ENCODE measurements around the gene CARD9. TPM values are rescaled to one million over a fixed set of nuclear protein-coding genes. Genes with fewer than 3 reads are reported as not detected.

Gene CARD9
- total RNA-seq, 1 donor, result 14.7 TPM

GRCh38 chr9:136387217-136387616, 13.7 kb upstream of the CARD9 start:
- no peak for TF ChIP-seq CTCF (IDR thresholded peaks at IDR 0.05; ENCODE audit: insufficient read depth, low read depth, low read length)
- DNase-seq (ENCODE audit: low read depth), result no peak
- no peak overlapping the region for H3K4me3 ChIP-seq (ENCODE audit: low read depth, low read length)

GRCh38 chr9:136386018-136386417, 12.5 kb upstream of the CARD9 start:
- no peak overlapping the region for H3K4me3 ChIP-seq (ENCODE audit: low read depth, low read length)
- DNase-seq (ENCODE audit: low read depth), result no peak
- TF ChIP-seq CTCF (IDR thresholded peaks at IDR 0.05; ENCODE audit: insufficient read depth, low read depth, low read length), result no peak

- H3K4me3 ChIP-seq (ENCODE audit: low read depth, low read length), result no peak overlapping the region
- no peak for DNase-seq (ENCODE audit: low read depth)
- TF ChIP-seq CTCF (IDR thresholded peaks at IDR 0.05; ENCODE audit: insufficient read depth, low read depth, low read length), result no peak
These were observed 11.5 kb upstream of the CARD9 start for GRCh38 chr9:136385015-136385414.

- H3K4me3 ChIP-seq (ENCODE audit: low read depth, low read length), result no peak overlapping the region
- TF ChIP-seq CTCF (IDR thresholded peaks at IDR 0.05; ENCODE audit: insufficient read depth, low read depth, low read length), result no peak
- DNase-seq (ENCODE audit: low read depth), result no peak
These were observed 10.0 kb upstream of the CARD9 start for GRCh38 chr9:136383436-136383835.

- TF ChIP-seq CTCF (IDR thresholded peaks at IDR 0.05; ENCODE audit: insufficient read depth, low read depth, low read length), result no peak
- H3K4me3 ChIP-seq (ENCODE audit: low read depth, low read length), result no peak overlapping the region
- DNase-seq (ENCODE audit: low read depth), result no peak
These were observed 8.6 kb upstream of the CARD9 start for GRCh38 chr9:136381966-136382513.

- TF ChIP-seq CTCF (IDR thresholded peaks at IDR 0.05; ENCODE audit: insufficient read depth, low read depth, low read length), result no peak
- no peak for DNase-seq (ENCODE audit: low read depth)
- H3K4me3 ChIP-seq (ENCODE audit: low read depth, low read length), result no peak overlapping the region
These were observed 7.8 kb upstream of the CARD9 start for GRCh38 chr9:136381311-136381710.

- H3K4me3 ChIP-seq (ENCODE audit: low read depth, low read length), result no peak overlapping the region
- TF ChIP-seq CTCF (IDR thresholded peaks at IDR 0.05; ENCODE audit: insufficient read depth, low read depth, low read length), result no peak
- no peak for DNase-seq (ENCODE audit: low read depth)
These were observed 6.9 kb upstream of the CARD9 start for GRCh38 chr9:136380381-136380780.
